Aorta (tissue), 5 donors: ENCODE data around the gene PSPN. TPM values are rescaled to one million over a fixed set of nuclear protein-coding genes. Genes with fewer than 3 reads are reported as not detected.

ENCODE experiments used
- ATAC-seq: fragments of 200-7000 bp; cut with Tn5 transposase; one replicate; pipeline ENCODE4 v1.9.1; 2022; ENCODE audit warnings: moderate library complexity; ENCODE audit not compliant: low FRiP score
- DNase-seq, 2 donors: peaks; one replicate each; pipeline ENCODE4 v3.0.0-alpha.2; 2020
- H3K27ac ChIP-seq, 2 donors: one replicate each; pipeline ENCODE4 v1.5.1; 2013; ENCODE audit warnings: low read length in 2 of 2, mild to moderate bottlenecking in 2 of 2, moderate library complexity in 2 of 2, control low read depth in 1 of 2, inconsistent platforms in 1 of 2, low read depth in 1 of 2
- H3K27me3 ChIP-seq, 2 donors: one replicate each; pipeline ENCODE4 v1.6.1; 2013; ENCODE audit warnings: control low read depth in 1 of 2, low read length in 1 of 2, mild to moderate bottlenecking in 1 of 2, moderate library complexity in 1 of 2; ENCODE audit not compliant: insufficient read depth in 2 of 2, control insufficient read depth in 1 of 2
- H3K36me3 ChIP-seq, 2 donors: one replicate each; pipeline ENCODE4 v1.6.1; 2013; ENCODE audit warnings: control low read depth in 1 of 2, low read length in 1 of 2, mild to moderate bottlenecking in 1 of 2; ENCODE audit not compliant: insufficient read depth in 2 of 2, control insufficient read depth in 1 of 2
- H3K4me1 ChIP-seq, 2 donors: one replicate each; pipeline ENCODE4 v1.6.1; 2013; ENCODE audit warnings: low read length in 2 of 2, control low read depth in 1 of 2, mild to moderate bottlenecking in 1 of 2, moderate library complexity in 1 of 2; ENCODE audit not compliant: insufficient read depth in 2 of 2, control insufficient read depth in 1 of 2
- H3K4me3 ChIP-seq, 2 donors: one replicate each; pipeline ENCODE4 v1.5.1; 2013; ENCODE audit warnings: low read length in 2 of 2, control low read depth in 1 of 2, mild to moderate bottlenecking in 1 of 2
- H3K9me3 ChIP-seq: one replicate; pipeline ENCODE4 v1.6.1; 2013; ENCODE audit warnings: mild to moderate bottlenecking, low read length; ENCODE audit not compliant: control insufficient read depth
- WGBS, 2 donors: extraction: QIAGEN DNeasy Blood & Tissue Kit; methylation state at CpG; one replicate each; pipeline ENCODE4 v1.1.7; 2013; 5-methylcytosine and 5-hydroxymethylcytosine counted together
- intact Hi-C, 2 donors: fragments of 100-400 bp; cut with DNase I; formaldehyde crosslinking; loops; one replicate each; pipeline versions ENCODE4 v1.14.2 to v1.15.0; 2022
- microRNA-seq, 2 donors: library from miRNA; unstranded; fragments of <30 nt; microRNA quantifications; one replicate each; pipeline ENCODE4 v1.2.0, GENCODE V29; 2020
- polyA plus RNA-seq, 2 donors: library from polyadenylated mRNA; stranded (reverse); fragments of 200-250 nt; gene quantifications; one replicate each; pipeline ENCODE4 v1.2.3, GENCODE V29; 2013
- total RNA-seq, 2 donors: library from RNA; stranded (reverse); fragmentation: NEBNext Ultra II Directional; extraction: Animal tissue kit (Norgen Biotek cat#: 25700); gene quantifications; one replicate each; pipeline ENCODE4 v1.2.1, GENCODE V29; 2021
- donor health status: healthy with polysubstance abuse.
- donor health status: Bipolar disorder and iron deficiency.
- donor health status: DM: no; HTN: no; CAD: no.
- donor health status: DM: no; HTN: no; CAD: no.
- donor health status: DM: yes; HTN: yes; CAD: no.

PSPN gene
- total and polyA plus RNA-seq, 4 donors, result 0.95 to 2.2 (median 1.1) TPM

DNA sequence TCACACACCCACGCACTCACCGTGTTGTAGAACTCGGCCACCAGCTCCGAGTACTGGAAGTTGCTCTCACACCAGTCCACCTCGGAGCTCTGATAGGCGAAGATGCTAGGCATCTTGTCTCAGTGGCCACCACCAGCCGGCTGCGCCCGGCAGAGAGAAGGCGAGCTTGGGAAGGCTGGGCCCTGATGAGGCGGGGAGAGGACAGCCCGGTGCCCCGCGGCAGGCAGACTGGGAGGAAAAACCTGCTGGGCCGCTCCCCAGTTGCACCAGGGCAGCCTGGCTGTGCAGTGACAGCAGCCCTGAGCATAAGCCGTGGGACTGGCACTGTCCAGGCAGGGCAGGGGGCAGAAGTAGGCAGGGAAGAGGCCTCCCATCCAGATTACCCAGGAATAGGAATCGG is 42.3 kb downstream of the PSPN start, which contains the start of gene ACER1:
TSS of gene ACER1 (minus strand) at position 174 of the 400 bp plus-strand sequence. CDS start at position 113, 61 bp downstream.
- Histone ChIP-seq H3K36me3 (no peaks in the 10 kb centered on the region), H3K27me3 (no peaks in the 10 kb centered on the region), H3K9me3 (no peaks in the 10 kb centered on the region), H3K4me3 (no peak within 1 kb of the TSS), H3K27ac (no peak within 1 kb of the TSS), H3K4me1 (no peaks in the 10 kb centered on the region)
- DNase-seq (no peak), ATAC-seq (no peak)
- intact Hi-C loops, result no loop called here
- 81 to 82% methylated on average over 17 of the region's 17 CpGs for WGBS, 2 donors

DNA sequence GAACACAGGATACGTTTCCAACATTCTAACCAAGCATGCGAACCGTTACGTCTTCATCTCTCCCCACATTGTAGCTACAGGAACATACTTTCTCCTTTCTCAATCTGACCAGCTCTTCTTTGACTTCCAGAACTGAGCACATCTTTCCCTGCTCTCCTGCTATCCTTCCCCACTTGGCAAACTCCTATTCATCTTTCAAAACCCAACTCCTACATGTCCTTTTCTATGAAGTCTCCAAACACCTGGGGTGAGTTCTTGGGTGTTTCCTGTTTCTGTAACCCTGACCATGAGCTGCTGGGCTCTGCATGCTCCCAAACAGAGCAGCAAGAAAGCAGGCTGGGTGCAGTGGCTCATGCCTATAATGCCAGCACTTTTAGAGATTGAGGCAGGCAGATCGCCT is 48.9 kb downstream of the PSPN start:
- 76 to 82% methylated on average over 5 of the region's 5 CpGs for WGBS, 2 donors
- intact Hi-C loops, result no loop called here

DNA sequence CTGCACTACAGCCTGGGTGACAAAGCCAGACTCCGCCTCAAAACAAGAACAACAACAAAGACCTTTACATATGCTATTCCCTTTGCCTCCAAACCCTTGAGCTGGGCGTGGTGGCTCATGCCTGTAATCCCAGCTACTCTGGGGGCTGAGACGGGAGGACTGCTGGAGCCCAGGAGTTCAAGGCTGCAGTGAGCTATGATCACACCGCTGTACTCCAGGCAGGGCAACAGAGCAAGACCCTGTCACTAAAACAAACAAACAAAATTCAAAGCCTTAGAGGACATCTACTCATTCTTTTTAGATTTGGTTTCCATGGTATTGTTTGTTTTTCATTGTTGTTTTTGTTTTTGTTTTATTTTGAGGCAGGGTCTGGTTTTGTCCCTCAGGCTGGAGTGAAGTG is 50.1 kb downstream of the PSPN start:
- Histone ChIP-seq H3K27ac (no peak overlapping the region), H3K27me3 (no peaks in the 10 kb centered on the region), H3K4me1 (no peaks in the 10 kb centered on the region), H3K9me3 (no peaks in the 10 kb centered on the region), H3K36me3 (no peaks in the 10 kb centered on the region), H3K4me3 (no peak overlapping the region)
- no peak for ATAC-seq
- DNase-seq, result peak in 1 of 2 donors; percentile 4
- WGBS, 2 donors, result 65 to 66% methylated on average over 4 of the region's 4 CpGs
- intact Hi-C loops, result no loop called here

More for the DNA sequence above, 48.9 kb downstream of the PSPN start:
- no peaks in the 10 kb centered on the region for H3K36me3 ChIP-seq
- ATAC-seq (no peak), DNase-seq (peak in 1 of 2 donors; percentile 1)
- H3K9me3 ChIP-seq, result no peaks in the 10 kb centered on the region
- no peaks in the 10 kb centered on the region for H3K27me3 ChIP-seq
- no peaks in the 10 kb centered on the region for H3K4me1 ChIP-seq
- no peak overlapping the region for H3K27ac ChIP-seq
- no peak overlapping the region for H3K4me3 ChIP-seq

Small RNAs within 50 kb of the gene (microRNA-seq; reads per million reads assigned to microRNA genes)
- 6.0 to 6.6 reads per million in 2 donors for gene MIR3940
- gene MIR6790, result 0 reads per million in 2 donors
- gene MIR6885, result 0 to 5.4 reads per million in 2 donors

Other genes starting within 250 kb of the PSPN start
- not detected for gene ACSBG2, start 240.3 kb downstream of the PSPN start, total RNA-seq
- 1 to 10 TPM in 1 of 2 donors, not detected in 1; 1.5 TPM for gene ACSBG2, start 240.3 kb downstream of the PSPN start, polyA plus RNA-seq
- 10 to 100 TPM; 54.8 to 55.5 TPM for gene MLLT1, start 96.0 kb downstream of the PSPN start, total RNA-seq
- 10 to 100 TPM; 14.9 to 34.3 TPM for gene MLLT1, start 96.0 kb downstream of the PSPN start, polyA plus RNA-seq
- gene ACER1, start 42.3 kb downstream of the PSPN start, total RNA-seq, result not detected
- gene ACER1, start 42.3 kb downstream of the PSPN start, polyA plus RNA-seq, result under 1 TPM in 1 of 2 donors, not detected in 1; 0.10 TPM
- gene CLPP, start 14.4 kb downstream of the PSPN start, total RNA-seq, result 10 to 100 TPM; 46.7 to 47.8 TPM
- 10 to 100 TPM; 44.8 to 52.9 TPM for gene CLPP, start 14.4 kb downstream of the PSPN start, polyA plus RNA-seq
- 10 to 100 TPM; 36.5 to 44.6 TPM for gene ALKBH7, start 3.1 kb downstream of the PSPN start, total RNA-seq
- gene ALKBH7, start 3.1 kb downstream of the PSPN start, polyA plus RNA-seq, result 100 to 1,000 TPM in 1 of 2 donors, 10 to 100 TPM in 1; 87.5 to 124 TPM
- 10 to 100 TPM; 35.7 to 45.2 TPM for gene GTF2F1, start 17.2 kb upstream of the PSPN start, total RNA-seq
- 10 to 100 TPM; 41.7 to 59.4 TPM for gene GTF2F1, start 17.2 kb upstream of the PSPN start, polyA plus RNA-seq
- gene KHSRP, start 48.9 kb upstream of the PSPN start, total RNA-seq, result 100 to 1,000 TPM; 137 to 151 TPM
- 10 to 100 TPM; 69.7 to 81.1 TPM for gene KHSRP, start 48.9 kb upstream of the PSPN start, polyA plus RNA-seq
- gene SLC25A41, start 57.8 kb upstream of the PSPN start, total RNA-seq, result under 1 TPM in 1 of 2 donors, not detected in 1; 0.23 TPM
- gene SLC25A41, start 57.8 kb upstream of the PSPN start, polyA plus RNA-seq, result 1 to 10 TPM in 1 of 2 donors, not detected in 1; 1.8 TPM
- 10 to 100 TPM; 52.8 to 59.0 TPM for gene SLC25A23, start 83.9 kb upstream of the PSPN start, total RNA-seq
- gene SLC25A23, start 83.9 kb upstream of the PSPN start, polyA plus RNA-seq, result 10 to 100 TPM; 37.9 to 48.1 TPM
- gene CRB3, start 88.3 kb upstream of the PSPN start, total RNA-seq, result not detected
- 10 to 100 TPM in 1 of 2 donors, under 1 TPM in 1; 0.38 to 13.9 TPM for gene CRB3, start 88.3 kb upstream of the PSPN start, polyA plus RNA-seq
- 1 to 10 TPM; 3.9 to 7.6 TPM for gene DENND1C, start 105.9 kb upstream of the PSPN start, total RNA-seq
- 1 to 10 TPM in 1 of 2 donors, under 1 TPM in 1; 0.20 to 1.9 TPM for gene DENND1C, start 105.9 kb upstream of the PSPN start, polyA plus RNA-seq
- under 1 TPM; 0.68 to 0.90 TPM for gene TUBB4A, start 126.4 kb upstream of the PSPN start, total RNA-seq
- gene TUBB4A, start 126.4 kb upstream of the PSPN start, polyA plus RNA-seq, result not detected
- gene TNFSF9, start 155.1 kb upstream of the PSPN start, total RNA-seq, result 1 to 10 TPM; 1.2 to 1.6 TPM
- gene TNFSF9, start 155.1 kb upstream of the PSPN start, polyA plus RNA-seq, result not detected
- gene CD70, start 215.2 kb upstream of the PSPN start, total RNA-seq, result under 1 TPM in 1 of 2 donors, not detected in 1; 0.42 TPM
- gene CD70, start 215.2 kb upstream of the PSPN start, polyA plus RNA-seq, result not detected